Skeletal muscle satellite cell (primary cell): ENCODE data around the gene PHACTR3.

Experiments used
- H3K27me3 ChIP-seq: 2 replicates; pipeline ENCODE4 v1.7.0; 2013; ENCODE audit warnings: low read length; ENCODE audit not compliant: control insufficient read depth, insufficient read depth
- H3K36me3 ChIP-seq: 2 replicates; pipeline ENCODE4 v1.7.0; 2013; ENCODE audit warnings: mild to moderate bottlenecking, control low read depth, low read length; ENCODE audit not compliant: insufficient read depth
- H3K4me1 ChIP-seq: 2 replicates; pipeline ENCODE4 v1.7.0; 2013; ENCODE audit warnings: low read length; ENCODE audit not compliant: control insufficient read depth, insufficient read depth
- H3K4me2 ChIP-seq: 2 replicates; pipeline ENCODE4 v1.7.0; 2013; ENCODE audit warnings: mild to moderate bottlenecking, low read length
- H3K4me3 ChIP-seq: 2 replicates; pipeline ENCODE4 v1.7.0; 2013; ENCODE audit warnings: low read length
- H3K9ac ChIP-seq: 2 replicates; pipeline ENCODE4 v1.7.0; 2013; ENCODE audit warnings: mild to moderate bottlenecking, low read depth, low read length, moderate library complexity
- H3K9me3 ChIP-seq: replicated peaks from 2 replicates; pipeline ENCODE4 v1.7.0; 2013; ENCODE audit warnings: mild to moderate bottlenecking, control low read depth, low read length

The PHACTR3 gene

GRCh38 chr20:59775687-59776055 lies 171.3 kb downstream of the PHACTR3 start:
- H3K4me1 ChIP-seq: no peaks in the 10 kb centered on the region
- no peaks in the 10 kb centered on the region for H3K27me3 ChIP-seq
- H3K4me3 ChIP-seq: no peak overlapping the region
- H3K36me3 ChIP-seq: no peaks in the 10 kb centered on the region
- no peak overlapping the region for H3K4me2 ChIP-seq
- no peak overlapping the region for H3K9ac ChIP-seq
- H3K9me3 ChIP-seq: no peaks in the 10 kb centered on the region

DNA sequence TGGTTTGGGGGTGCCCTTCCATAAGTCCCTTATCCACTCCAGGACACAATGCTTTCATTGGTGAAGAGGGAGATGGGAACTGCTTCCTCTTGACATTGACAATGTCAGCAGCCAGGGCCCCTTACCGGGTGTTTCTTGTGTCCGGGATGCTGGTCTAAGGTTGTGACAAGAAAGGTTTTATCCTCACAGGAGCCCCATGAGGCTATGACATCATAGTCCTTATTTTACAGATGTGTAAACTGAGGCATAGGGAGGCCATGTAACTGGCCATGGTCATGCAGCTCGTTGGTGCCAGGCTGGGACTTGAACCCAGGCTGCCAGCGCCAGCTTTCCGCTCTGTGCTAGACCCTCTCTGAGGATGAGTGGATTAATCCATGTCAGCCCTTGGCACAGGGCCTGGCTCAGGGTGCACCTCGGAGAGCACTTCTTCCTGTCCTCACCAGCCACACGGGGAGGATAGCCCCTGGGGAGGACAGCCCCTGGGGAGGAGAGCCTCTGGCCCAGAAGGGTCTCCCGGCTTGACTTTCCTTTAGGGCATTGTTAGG lies 171.8 kb downstream of the PHACTR3 start:
- Histone ChIP-seq H3K9me3 (no peaks in the 10 kb centered on the region), H3K36me3 (no peaks in the 10 kb centered on the region), H3K4me1 (no peaks in the 10 kb centered on the region), H3K4me3 (no peak overlapping the region), H3K9ac (no peak overlapping the region), H3K27me3 (no peaks in the 10 kb centered on the region), H3K4me2 (no peak overlapping the region)

- Histone ChIP-seq H3K4me3 (no peak overlapping the region), H3K9me3 (no peaks in the 10 kb centered on the region), H3K36me3 (no peaks in the 10 kb centered on the region), H3K9ac (no peak overlapping the region), H3K4me1 (no peaks in the 10 kb centered on the region), H3K4me2 (no peak overlapping the region), H3K27me3 (no peaks in the 10 kb centered on the region)
Measured at GRCh38 chr20:59776626-59777330, 172.4 kb downstream of the PHACTR3 start.

DNA sequence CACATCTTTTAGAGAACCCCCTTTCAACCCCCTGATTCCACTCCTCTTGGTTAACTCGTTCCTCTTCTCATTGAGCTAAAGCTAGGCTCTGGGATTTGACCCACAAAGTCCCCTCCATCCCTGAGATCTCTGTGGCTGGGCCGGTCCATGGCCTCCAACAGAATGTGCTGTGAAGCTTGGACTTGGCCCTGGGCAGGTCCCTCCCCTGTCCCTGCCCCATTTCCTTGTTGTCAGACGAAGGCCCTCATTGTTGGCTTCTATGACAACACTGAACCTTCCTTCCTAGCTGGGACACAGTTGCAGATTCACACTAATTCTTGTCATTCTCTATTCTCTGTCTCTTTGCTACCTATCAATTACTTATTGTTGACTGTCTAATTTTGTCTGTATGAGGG lies 173.0 kb downstream of the PHACTR3 start:
- Histone ChIP-seq H3K27me3 (no peaks in the 10 kb centered on the region), H3K4me1 (no peaks in the 10 kb centered on the region), H3K4me3 (no peak overlapping the region), H3K36me3 (no peaks in the 10 kb centered on the region), H3K4me2 (no peak overlapping the region), H3K9me3 (no peaks in the 10 kb centered on the region), H3K9ac (no peak overlapping the region)

- no peak overlapping the region for H3K4me3 ChIP-seq
- H3K36me3 ChIP-seq: no peaks in the 10 kb centered on the region
- no peak overlapping the region for H3K4me2 ChIP-seq
- no peaks in the 10 kb centered on the region for H3K4me1 ChIP-seq
- H3K27me3 ChIP-seq: no peaks in the 10 kb centered on the region
- no peaks in the 10 kb centered on the region for H3K9me3 ChIP-seq
- no peak overlapping the region for H3K9ac ChIP-seq
Measured at GRCh38 chr20:59777814-59778575, 173.7 kb downstream of the PHACTR3 start.

- Histone ChIP-seq H3K4me3 (no peak overlapping the region), H3K4me1 (no peaks in the 10 kb centered on the region), H3K4me2 (no peak overlapping the region), H3K36me3 (no peaks in the 10 kb centered on the region), H3K9me3 (no peaks in the 10 kb centered on the region), H3K27me3 (no peaks in the 10 kb centered on the region), H3K9ac (no peak overlapping the region)
Measured at GRCh38 chr20:59778615-59779200, 174.4 kb downstream of the PHACTR3 start.

DNA sequence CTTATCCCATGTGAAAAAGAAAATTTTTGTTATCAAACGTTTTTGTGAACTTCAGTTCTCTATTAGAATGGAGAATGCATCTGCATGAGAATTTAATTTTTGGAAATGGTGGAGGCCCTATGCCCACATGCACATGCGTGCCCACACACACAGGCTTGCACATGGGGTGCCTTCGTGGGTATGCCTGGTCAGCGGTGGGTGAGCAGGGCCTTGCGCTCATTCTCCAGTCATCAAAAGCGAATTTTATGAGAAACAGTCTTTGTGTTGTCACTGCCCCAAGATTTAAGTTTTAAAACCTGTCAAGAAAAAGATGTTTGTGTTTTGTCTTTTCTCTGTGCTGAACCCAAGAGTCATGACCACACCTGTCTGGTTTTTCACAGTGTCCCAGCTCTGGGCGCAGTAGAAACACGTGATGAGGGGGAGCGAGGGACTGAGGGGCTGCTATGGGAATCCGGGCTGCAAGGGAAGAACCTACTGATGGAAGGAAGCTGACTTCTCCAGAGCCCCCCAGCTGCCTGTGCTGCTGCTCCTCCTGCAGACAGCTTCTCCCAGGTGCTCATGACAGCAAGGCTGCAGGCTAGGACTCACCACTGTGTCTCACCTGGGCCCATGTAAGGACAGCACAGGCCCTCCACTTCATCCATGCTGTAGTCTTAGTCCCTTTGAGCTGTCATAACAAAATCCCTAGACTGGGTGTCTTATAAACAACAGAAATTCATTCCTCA lies 175.5 kb downstream of the PHACTR3 start:
- Histone ChIP-seq H3K4me3 (no peak overlapping the region), H3K36me3 (no peaks in the 10 kb centered on the region), H3K4me1 (no peaks in the 10 kb centered on the region), H3K27me3 (peaks cover 2% of the 10 kb centered on the region), H3K9ac (no peak overlapping the region), H3K9me3 (no peaks in the 10 kb centered on the region), H3K4me2 (no peak overlapping the region)

- Histone ChIP-seq H3K27me3 (peaks cover 6% of the 10 kb centered on the region), H3K4me2 (no peak overlapping the region), H3K4me3 (no peak overlapping the region), H3K4me1 (no peaks in the 10 kb centered on the region), H3K36me3 (no peaks in the 10 kb centered on the region), H3K9me3 (no peaks in the 10 kb centered on the region), H3K9ac (no peak overlapping the region)
Measured at GRCh38 chr20:59780494-59781185, 176.3 kb downstream of the PHACTR3 start.

DNA sequence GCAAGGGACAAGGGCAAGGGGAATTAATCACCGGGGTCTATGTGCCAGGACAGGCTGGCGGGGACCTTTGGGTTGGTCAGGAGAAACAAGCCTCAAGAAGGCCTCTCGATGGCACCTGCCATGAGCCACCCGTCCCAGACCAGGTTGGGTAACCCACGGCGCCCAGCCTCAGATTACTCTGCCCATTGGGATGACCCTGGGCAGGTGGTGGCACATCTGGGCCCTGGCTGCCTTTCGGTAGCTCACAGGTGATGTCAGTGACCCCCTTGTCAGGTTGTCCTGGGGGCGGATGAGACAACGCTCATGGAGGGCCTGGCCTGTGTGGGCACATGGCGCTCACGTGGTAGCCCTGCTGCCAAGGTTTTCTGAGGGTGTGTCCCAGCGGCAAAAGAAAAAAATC lies 176.9 kb downstream of the PHACTR3 start:
- H3K4me2 ChIP-seq: no peak overlapping the region
- no peak overlapping the region for H3K9ac ChIP-seq
- no peaks in the 10 kb centered on the region for H3K4me1 ChIP-seq
- no peaks in the 10 kb centered on the region for H3K36me3 ChIP-seq
- H3K27me3 ChIP-seq: peaks cover 6% of the 10 kb centered on the region
- H3K4me3 ChIP-seq: no peak overlapping the region
- no peaks in the 10 kb centered on the region for H3K9me3 ChIP-seq

- no peak overlapping the region for H3K4me3 ChIP-seq
- H3K9ac ChIP-seq: no peak overlapping the region
- no peak overlapping the region for H3K4me2 ChIP-seq
- H3K27me3 ChIP-seq: peaks cover 8% of the 10 kb centered on the region
- H3K36me3 ChIP-seq: no peaks in the 10 kb centered on the region
- no peaks in the 10 kb centered on the region for H3K9me3 ChIP-seq
- H3K4me1 ChIP-seq: no peaks in the 10 kb centered on the region
Measured at GRCh38 chr20:59782986-59783640, 178.8 kb downstream of the PHACTR3 start.
